ENCODE data around the gene MRPL19.
A peak's percentile ranks its signal among the peaks of the same experiment; 100 is the strongest.

The MRPL19 gene

DNA sequence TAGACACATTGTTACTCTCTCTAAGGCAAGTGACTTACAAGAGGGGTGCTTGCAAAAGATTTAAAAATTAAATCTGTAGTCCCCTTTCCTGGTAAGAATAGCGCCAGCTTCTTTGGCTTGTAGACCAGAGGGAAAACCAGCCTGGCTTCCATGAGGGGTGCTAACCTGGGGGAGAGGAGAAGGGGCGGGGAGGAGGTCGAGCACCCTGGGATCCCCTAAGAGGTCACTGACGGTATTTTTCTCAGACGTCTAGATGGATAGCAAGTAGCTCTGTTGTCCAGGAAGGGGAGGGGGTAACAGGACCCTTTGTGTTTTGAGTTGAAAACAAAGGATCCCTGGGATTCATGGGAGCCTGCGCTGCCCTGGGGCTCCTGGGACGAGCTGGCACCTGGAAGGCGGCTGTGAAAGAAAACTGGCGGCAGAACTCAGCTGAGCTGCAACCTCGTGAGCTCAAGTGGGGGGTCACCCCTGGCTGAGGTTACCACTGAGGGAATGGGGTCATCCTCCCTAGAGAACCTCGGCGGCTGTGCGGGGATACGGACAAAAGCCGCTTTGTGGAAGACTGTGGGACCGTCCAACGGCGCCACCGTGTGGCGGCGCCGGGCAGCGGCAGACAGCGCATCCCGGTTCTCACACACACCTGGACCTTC is 37.8 kb upstream of the MRPL19 start:
- no peaks in the 10 kb centered on the region for H3K9me3 Mint-ChIP-seq
- H3K4me1 Mint-ChIP-seq (ENCODE audit: low read depth): no peaks in the 10 kb centered on the region
- H3K36me3 Mint-ChIP-seq (ENCODE audit: low read depth): no peaks in the 10 kb centered on the region
- no peak overlapping the region for H3K4me3 Mint-ChIP-seq
- peaks cover 19% of the 10 kb centered on the region for H3K27me3 Mint-ChIP-seq (ENCODE audit: low read depth)
- no peak overlapping the region for H3K27ac Mint-ChIP-seq
- DNase-seq (ENCODE audit: low spot score): peak; percentile 36

DNA sequence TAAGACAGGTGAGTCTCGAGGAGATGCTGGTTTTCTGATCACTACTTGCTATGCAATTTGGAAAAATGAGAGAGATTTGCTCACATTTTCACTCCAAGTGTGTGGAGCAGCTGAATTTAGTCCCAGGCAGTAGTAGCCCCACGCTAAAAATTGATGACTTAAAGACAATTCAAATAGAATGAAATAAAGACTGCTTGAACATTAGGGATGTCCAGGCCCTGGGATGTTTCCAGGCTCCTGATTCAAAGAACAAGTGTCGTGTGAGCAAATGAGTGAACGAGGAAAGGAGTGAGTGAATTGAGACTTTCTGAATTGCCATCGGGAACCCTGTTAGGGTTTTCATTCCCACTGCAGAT is 37.3 kb upstream of the MRPL19 start:
- no peak for DNase-seq (ENCODE audit: low spot score)
- Mint-ChIP-seq H3K4me3 (no peak overlapping the region), H3K27ac (no peak overlapping the region), H3K27me3 (ENCODE audit: low read depth) (peaks cover 19% of the 10 kb centered on the region), H3K9me3 (no peaks in the 10 kb centered on the region), H3K36me3 (ENCODE audit: low read depth) (no peaks in the 10 kb centered on the region), H3K4me1 (ENCODE audit: low read depth) (no peaks in the 10 kb centered on the region)

DNA sequence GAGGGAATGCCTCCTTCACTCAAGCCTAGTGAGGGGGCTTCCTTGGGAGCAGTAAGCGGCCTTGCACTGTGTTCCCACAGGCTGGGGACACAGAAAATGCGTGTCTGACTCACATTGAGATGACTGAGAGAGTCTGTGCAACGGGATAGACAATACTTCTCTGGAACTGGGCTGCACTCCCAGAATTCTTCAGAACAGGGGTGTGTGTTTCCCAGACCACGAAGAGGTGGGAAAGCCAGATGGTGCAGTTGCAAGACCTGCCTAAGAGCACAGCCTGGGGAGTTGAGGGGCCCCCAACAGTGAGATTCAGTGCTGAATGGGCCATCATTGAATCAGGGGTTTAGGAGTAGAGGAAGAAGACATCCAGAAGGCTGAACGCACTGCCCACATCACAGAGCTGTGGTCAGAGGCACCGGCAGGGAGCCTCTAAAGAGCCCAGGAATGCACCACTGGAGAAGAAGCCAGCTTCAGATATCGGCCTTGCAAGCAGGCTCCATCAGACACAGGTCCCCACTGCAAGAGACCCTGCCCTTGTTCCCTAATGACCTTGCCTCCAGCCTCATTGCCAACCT is 36.6 kb upstream of the MRPL19 start:
- no peak overlapping the region for H3K27ac Mint-ChIP-seq
- no peaks in the 10 kb centered on the region for H3K9me3 Mint-ChIP-seq
- no peaks in the 10 kb centered on the region for H3K36me3 Mint-ChIP-seq (ENCODE audit: low read depth)
- no peak for DNase-seq (ENCODE audit: low spot score)
- no peaks in the 10 kb centered on the region for H3K4me1 Mint-ChIP-seq (ENCODE audit: low read depth)
- no peak overlapping the region for H3K4me3 Mint-ChIP-seq
- H3K27me3 Mint-ChIP-seq (ENCODE audit: low read depth): peaks cover 15% of the 10 kb centered on the region

DNA sequence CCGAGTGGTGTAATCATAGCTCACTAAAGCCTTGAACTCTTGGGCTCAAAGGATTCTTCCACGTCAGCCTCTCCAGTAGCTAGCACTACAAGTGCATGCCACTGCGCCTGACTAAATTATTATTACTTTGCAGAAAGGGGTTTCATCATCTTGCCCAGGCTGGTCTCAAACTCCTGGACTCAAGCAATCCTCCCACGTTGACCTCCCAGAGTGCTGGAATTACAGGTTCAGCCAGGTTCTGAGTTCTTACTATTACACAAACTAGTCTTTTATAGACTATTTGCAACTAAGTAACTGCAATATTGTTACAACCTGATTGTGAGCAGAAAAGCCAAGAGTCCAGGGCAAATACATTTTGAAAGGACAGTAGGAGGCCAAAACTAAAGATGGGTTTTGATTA is 35.9 kb upstream of the MRPL19 start:
- DNase-seq (ENCODE audit: low spot score): no peak
- Mint-ChIP-seq H3K27me3 (ENCODE audit: low read depth) (peaks cover 13% of the 10 kb centered on the region), H3K9me3 (no peaks in the 10 kb centered on the region), H3K4me3 (no peak overlapping the region), H3K36me3 (ENCODE audit: low read depth) (no peaks in the 10 kb centered on the region), H3K4me1 (ENCODE audit: low read depth) (no peaks in the 10 kb centered on the region), H3K27ac (no peak overlapping the region)

DNA sequence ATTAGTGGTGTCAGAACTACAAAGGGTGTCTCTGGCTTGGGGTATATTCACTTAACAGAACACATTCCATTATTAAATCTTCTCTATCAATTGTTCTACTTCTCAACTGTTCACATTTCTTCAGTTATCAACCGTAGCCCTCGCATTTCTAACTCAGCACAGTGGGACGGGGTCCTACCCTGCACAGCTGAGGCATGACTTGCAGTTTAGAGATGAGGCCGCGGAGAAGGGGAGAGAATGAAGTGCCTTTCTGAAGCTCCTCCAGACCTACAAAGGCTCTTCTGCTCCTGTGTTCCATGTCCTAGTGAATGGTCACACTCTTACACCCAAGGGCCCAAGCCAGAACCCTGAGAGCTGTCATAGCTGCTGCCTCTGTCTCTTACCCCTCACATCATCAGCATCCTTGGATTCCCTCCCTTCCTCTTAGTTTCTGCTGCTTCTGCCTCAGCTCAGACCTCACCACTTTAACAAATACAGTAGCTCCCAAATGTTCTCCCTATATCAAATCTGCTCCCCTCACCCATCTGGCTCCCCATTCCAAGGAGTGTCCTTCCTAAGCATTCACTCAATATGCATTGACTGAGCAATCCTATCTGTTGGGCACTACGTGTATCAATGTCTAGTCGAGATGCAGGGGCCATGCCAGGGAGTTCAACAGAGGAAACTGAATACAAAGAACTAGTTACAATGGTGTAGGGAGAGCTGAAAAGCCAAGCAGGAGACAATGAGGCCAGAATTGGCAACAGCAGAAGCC is 34.3 kb upstream of the MRPL19 start:
- no peaks in the 10 kb centered on the region for H3K36me3 Mint-ChIP-seq (ENCODE audit: low read depth)
- no peaks in the 10 kb centered on the region for H3K9me3 Mint-ChIP-seq
- no peak overlapping the region for H3K27ac Mint-ChIP-seq
- H3K4me1 Mint-ChIP-seq (ENCODE audit: low read depth): no peaks in the 10 kb centered on the region
- no peak for DNase-seq (ENCODE audit: low spot score)
- no peak overlapping the region for H3K4me3 Mint-ChIP-seq
- peaks cover 13% of the 10 kb centered on the region for H3K27me3 Mint-ChIP-seq (ENCODE audit: low read depth)

DNA sequence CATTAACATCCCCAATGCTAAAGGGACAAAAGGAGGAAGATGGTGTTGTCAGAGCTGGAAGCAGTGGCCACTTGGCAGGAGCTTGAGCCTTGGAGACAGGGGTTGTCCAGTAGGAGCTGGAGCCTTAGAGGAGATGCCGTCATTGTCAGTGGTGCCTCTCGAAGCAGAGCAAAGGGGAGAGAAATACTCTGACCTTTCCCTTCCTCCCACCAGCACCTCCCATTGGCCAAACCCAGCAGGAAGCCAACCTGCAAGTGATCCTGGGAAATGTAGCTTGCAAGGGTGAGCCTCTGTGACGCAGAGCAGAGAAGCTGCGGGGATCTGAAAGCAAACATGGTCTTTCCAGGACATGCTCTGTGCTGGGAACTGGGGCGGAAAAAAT is 33.7 kb upstream of the MRPL19 start:
- DNase-seq (ENCODE audit: low spot score): no peak
- no peaks in the 10 kb centered on the region for H3K4me1 Mint-ChIP-seq (ENCODE audit: low read depth)
- H3K27me3 Mint-ChIP-seq (ENCODE audit: low read depth): peaks cover 10% of the 10 kb centered on the region
- H3K4me3 Mint-ChIP-seq: no peak overlapping the region
- H3K9me3 Mint-ChIP-seq: no peaks in the 10 kb centered on the region
- H3K36me3 Mint-ChIP-seq (ENCODE audit: low read depth): no peaks in the 10 kb centered on the region
- H3K27ac Mint-ChIP-seq: no peak overlapping the region

DNA sequence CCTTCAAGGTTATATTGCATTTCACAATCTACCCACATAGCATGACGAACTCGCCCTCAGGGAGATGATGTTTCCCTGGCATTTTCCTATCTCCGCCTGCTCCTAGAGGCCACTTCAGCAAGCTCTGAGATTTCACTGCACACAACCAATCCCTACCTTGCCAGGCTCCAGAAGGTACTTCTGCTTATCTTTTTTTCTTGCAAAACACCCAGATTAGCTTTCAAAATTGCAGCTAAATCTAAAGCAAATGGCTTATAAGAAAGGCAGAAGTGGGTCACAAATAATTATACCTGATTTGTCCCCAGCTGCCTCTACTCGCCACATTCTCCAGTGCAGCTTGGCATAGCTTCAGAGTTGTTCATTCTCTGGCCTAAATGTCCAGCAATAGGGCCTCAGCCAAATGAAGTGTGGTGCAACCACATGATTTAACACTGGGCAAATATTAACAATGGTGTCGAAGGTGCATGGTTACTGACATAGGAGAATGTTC is 32.4 kb upstream of the MRPL19 start:
- Mint-ChIP-seq H3K9me3 (no peaks in the 10 kb centered on the region), H3K4me1 (ENCODE audit: low read depth) (no peaks in the 10 kb centered on the region), H3K4me3 (no peak overlapping the region), H3K27me3 (ENCODE audit: low read depth) (peaks cover 3% of the 10 kb centered on the region), H3K27ac (no peak overlapping the region), H3K36me3 (ENCODE audit: low read depth) (no peaks in the 10 kb centered on the region)
- no peak for DNase-seq (ENCODE audit: low spot score)

DNA sequence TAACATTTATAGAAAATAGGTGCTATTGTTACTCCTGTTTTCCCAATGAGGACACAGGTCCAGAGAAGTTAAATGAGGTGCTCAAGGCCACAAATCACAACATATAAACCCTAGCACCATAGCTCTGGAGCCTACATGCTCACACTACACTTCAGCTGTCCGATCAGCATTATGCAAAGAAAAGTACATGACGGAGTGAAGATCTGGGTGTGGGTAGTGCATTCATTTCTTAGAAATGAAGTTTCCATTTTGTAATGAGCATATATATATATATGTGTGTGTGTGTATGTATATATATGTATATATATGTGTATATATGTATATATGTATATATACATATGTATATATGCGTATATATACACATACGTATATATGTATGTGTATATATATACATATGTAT is 30.2 kb upstream of the MRPL19 start:
- no peak overlapping the region for H3K4me3 Mint-ChIP-seq
- no peak overlapping the region for H3K27ac Mint-ChIP-seq
- no peaks in the 10 kb centered on the region for H3K36me3 Mint-ChIP-seq (ENCODE audit: low read depth)
- H3K9me3 Mint-ChIP-seq: no peaks in the 10 kb centered on the region
- no peaks in the 10 kb centered on the region for H3K4me1 Mint-ChIP-seq (ENCODE audit: low read depth)
- no peak for DNase-seq (ENCODE audit: low spot score)
- H3K27me3 Mint-ChIP-seq (ENCODE audit: low read depth): peaks cover 6% of the 10 kb centered on the region

DNA sequence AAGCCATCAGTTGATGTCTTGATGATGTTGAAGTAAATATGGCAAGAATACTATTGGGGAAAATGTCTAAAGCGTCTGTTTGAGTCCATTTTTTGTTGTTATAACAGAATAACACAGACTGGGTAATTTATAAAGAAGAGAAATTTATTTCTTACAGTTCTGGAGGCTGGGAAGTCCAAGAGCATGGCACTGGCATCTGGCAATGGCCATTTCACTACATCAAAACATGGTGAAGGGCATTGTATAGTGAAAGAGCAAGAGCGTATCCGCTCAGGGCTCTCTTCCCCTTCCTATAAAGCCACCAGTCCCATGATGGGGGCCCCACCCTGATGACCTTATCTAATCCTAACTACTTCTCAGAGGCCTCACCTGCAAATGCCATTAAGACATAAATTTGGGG is 29.6 kb upstream of the MRPL19 start:
- peaks cover 4% of the 10 kb centered on the region for H3K27me3 Mint-ChIP-seq (ENCODE audit: low read depth)
- no peak overlapping the region for H3K27ac Mint-ChIP-seq

DNA sequence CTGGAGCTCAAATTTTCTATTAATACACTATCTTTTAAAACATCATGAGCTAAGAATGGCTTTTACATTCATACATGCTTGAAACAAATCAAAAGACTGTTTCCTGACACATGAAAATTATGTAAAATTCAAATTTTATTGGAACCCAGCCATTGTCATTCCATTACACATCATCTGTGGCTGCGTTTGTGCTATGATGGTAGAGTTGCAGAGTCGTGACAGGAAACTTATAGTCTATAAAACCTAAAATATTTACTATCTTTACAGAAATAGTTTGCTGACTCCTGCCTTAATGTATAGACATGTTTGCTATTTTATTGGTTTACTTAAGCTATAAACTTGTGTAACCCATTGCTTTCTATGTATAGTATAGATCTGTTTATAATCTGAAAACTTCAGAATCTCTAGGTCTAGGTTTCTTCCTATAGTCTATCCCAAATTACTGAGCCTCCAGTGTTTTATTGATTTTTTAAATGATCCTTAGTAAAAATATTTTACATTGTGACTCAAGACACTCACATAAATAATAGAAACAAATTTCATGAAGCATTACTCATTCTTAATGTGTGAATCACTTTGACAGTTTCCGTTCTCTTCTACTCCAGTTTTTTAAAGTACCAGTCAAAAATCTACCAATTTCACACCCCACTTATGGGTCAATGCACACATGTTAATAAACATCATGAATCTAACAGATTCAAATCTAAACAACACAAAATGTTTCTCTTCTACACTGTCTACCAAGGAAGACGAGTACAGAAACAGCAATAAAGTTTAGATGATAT is 26.4 kb upstream of the MRPL19 start:
- Mint-ChIP-seq H3K9me3 (no peaks in the 10 kb centered on the region), H3K4me3 (no peak overlapping the region), H3K27ac (no peak overlapping the region), H3K4me1 (ENCODE audit: low read depth) (no peaks in the 10 kb centered on the region), H3K36me3 (ENCODE audit: low read depth) (no peaks in the 10 kb centered on the region), H3K27me3 (ENCODE audit: low read depth) (peaks cover 10% of the 10 kb centered on the region)
- DNase-seq (ENCODE audit: low spot score): no peak

More for the DNA sequence above, 29.6 kb upstream of the MRPL19 start:
- Mint-ChIP-seq H3K9me3 (no peaks in the 10 kb centered on the region), H3K4me3 (no peak overlapping the region), H3K36me3 (ENCODE audit: low read depth) (no peaks in the 10 kb centered on the region), H3K4me1 (ENCODE audit: low read depth) (no peaks in the 10 kb centered on the region)
- no peak for DNase-seq (ENCODE audit: low spot score)

DNA sequence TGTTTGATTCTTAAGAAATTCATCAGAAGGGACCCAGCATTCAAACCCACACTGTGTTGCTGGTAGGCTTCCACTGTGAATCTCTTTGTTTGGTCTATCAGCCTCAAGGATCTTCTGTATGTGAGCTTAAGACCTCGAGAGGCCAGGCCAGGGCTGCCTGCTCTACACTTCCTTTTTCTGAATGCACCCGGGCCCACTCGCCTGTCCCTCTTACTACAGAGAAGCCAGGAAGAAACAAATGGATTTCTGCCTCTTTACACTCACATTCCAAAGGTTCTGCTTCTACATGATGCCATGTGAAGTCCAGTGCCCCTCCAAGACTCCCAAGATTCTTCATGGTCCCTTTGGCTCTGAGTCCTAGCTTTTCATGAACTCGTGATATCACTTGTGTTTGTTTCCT is 25.4 kb upstream of the MRPL19 start:
- H3K27ac Mint-ChIP-seq: no peak overlapping the region
- no peaks in the 10 kb centered on the region for H3K4me1 Mint-ChIP-seq (ENCODE audit: low read depth)
- no peak for DNase-seq (ENCODE audit: low spot score)
- no peak overlapping the region for H3K4me3 Mint-ChIP-seq
- no peaks in the 10 kb centered on the region for H3K36me3 Mint-ChIP-seq (ENCODE audit: low read depth)
- peaks cover 10% of the 10 kb centered on the region for H3K27me3 Mint-ChIP-seq (ENCODE audit: low read depth)
- no peaks in the 10 kb centered on the region for H3K9me3 Mint-ChIP-seq

DNA sequence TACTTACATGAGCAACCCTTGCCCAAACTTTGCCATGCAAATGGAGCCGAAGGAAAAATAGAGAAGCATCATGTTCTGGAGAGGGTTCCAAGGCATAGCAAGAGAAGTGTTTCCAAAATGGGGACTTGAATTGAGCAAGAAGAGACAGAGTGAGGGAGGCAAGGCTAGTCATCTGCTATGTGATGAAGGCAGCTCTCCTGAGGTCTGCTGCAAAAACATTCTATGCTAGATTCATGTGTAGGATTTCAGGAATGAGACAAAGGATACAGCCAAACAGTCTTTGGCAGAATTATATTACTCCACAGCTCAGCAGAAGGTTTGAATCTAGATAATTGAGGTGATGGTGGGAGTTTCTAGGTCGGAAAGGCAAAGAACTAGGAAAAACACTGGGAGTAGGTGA is 24.1 kb upstream of the MRPL19 start:
- Mint-ChIP-seq H3K27me3 (ENCODE audit: low read depth) (peaks cover 10% of the 10 kb centered on the region), H3K27ac (no peak overlapping the region), H3K36me3 (ENCODE audit: low read depth) (no peaks in the 10 kb centered on the region), H3K4me3 (no peak overlapping the region), H3K4me1 (ENCODE audit: low read depth) (no peaks in the 10 kb centered on the region), H3K9me3 (no peaks in the 10 kb centered on the region)
- no peak for DNase-seq (ENCODE audit: low spot score)

DNA sequence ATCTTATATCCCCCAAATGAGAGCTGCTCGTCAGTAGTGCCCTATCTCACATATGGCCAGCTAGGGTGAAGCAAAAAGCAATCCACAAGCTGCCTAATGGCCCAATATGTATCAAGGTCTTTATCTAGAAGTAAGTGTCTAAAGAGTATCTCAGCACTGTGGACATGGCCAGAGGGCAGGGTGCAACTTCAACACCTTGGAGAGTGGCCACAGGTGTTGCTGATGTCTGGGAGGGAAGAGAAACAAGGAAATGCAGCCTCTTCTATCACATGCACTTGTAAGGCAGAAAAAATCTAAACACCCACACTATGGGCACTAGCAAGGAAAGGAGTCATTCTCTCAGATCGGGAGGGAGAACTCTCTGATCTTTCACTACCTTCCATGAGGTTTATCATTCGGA is 23.7 kb upstream of the MRPL19 start:
- H3K9me3 Mint-ChIP-seq: no peaks in the 10 kb centered on the region
- H3K4me3 Mint-ChIP-seq: no peak overlapping the region
- no peak overlapping the region for H3K27ac Mint-ChIP-seq
- H3K27me3 Mint-ChIP-seq (ENCODE audit: low read depth): peaks cover 10% of the 10 kb centered on the region
- H3K36me3 Mint-ChIP-seq (ENCODE audit: low read depth): no peaks in the 10 kb centered on the region
- no peaks in the 10 kb centered on the region for H3K4me1 Mint-ChIP-seq (ENCODE audit: low read depth)
- no peak for DNase-seq (ENCODE audit: low spot score)

DNA sequence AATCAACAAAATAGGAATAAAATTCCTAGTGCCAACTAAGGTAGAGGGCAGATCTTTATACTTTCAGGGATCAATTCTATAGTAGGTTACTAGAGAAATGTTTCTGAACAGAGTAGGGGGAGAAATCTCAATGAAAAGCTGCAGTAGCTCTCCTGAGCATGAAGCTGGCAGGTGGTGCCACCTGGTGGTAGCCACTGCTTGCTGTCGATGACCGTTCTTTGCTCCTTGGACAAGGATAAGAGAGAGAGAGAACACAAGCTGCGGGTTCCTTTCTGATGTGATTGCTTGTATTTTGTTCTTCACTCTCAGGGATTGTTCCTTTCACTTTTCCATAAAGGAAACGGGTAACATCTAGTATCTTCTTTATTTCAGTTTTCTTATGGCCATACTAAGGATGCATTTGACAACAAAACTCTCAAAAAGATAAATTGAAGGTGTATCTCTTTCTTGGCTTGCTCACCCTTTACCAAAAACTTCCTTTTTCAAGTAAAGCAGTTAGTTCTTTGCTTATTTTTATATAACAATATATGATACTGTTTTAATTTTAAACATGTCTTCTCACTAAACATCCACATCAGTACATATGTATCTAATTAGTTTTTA is 18.6 kb upstream of the MRPL19 start:
- no peak overlapping the region for H3K27ac Mint-ChIP-seq
- no peak overlapping the region for H3K4me3 Mint-ChIP-seq
- DNase-seq (ENCODE audit: low spot score): peak; percentile 26
- no peaks in the 10 kb centered on the region for H3K9me3 Mint-ChIP-seq
- no peaks in the 10 kb centered on the region for H3K36me3 Mint-ChIP-seq (ENCODE audit: low read depth)
- no peaks in the 10 kb centered on the region for H3K4me1 Mint-ChIP-seq (ENCODE audit: low read depth)
- H3K27me3 Mint-ChIP-seq (ENCODE audit: low read depth): peaks cover 20% of the 10 kb centered on the region
